Thymus (tissue), 11 donors: Measurements from ENCODE around the gene PHKB. TPM values are rescaled to one million over a fixed set of nuclear protein-coding genes. Genes with fewer than 3 reads are reported as not detected.
A peak's percentile ranks its signal among the peaks of the same experiment; 100 is the strongest.

Experiments used
- DNase-seq, 9 donors: peaks; one replicate each; pipeline ENCODE4 v3.0.0-alpha.2; 2013; ENCODE audit warnings: low spot score in 9 of 9, low read depth in 6 of 9, missing footprints in 1 of 9
- H3K27ac ChIP-seq, 2 donors: one replicate each; pipeline ENCODE4 v1.5.1; 2013; ENCODE audit warnings: control low read depth in 1 of 2, low read depth in 1 of 2, low read length in 1 of 2, mild to moderate bottlenecking in 1 of 2, moderate library complexity in 1 of 2
- H3K27me3 ChIP-seq, 2 donors: one replicate each; pipeline ENCODE4 v1.5.1; 2013; ENCODE audit warnings: low read length in 1 of 2; ENCODE audit not compliant: control insufficient read depth in 2 of 2, insufficient read depth in 1 of 2
- H3K36me3 ChIP-seq, 2 donors: one replicate each; pipeline ENCODE4 v1.5.1; 2013; ENCODE audit warnings: low read length in 1 of 2, mild to moderate bottlenecking in 1 of 2, moderate library complexity in 1 of 2; ENCODE audit not compliant: control insufficient read depth in 2 of 2, insufficient read depth in 2 of 2
- H3K4me1 ChIP-seq, 2 donors: one replicate each; pipeline ENCODE4 v1.5.1; 2013; ENCODE audit warnings: low read length in 2 of 2; ENCODE audit not compliant: control insufficient read depth in 2 of 2, insufficient read depth in 2 of 2
- H3K4me3 ChIP-seq, 2 donors: one replicate each; pipeline ENCODE4 v1.5.1; 2013; ENCODE audit warnings: low read length in 2 of 2, control low read depth in 1 of 2, mild to moderate bottlenecking in 1 of 2
- H3K9me3 ChIP-seq, 2 donors: one replicate each; pipeline ENCODE4 v1.5.1; 2013; ENCODE audit warnings: low read length in 1 of 2, mild to moderate bottlenecking in 1 of 2; ENCODE audit not compliant: control insufficient read depth in 2 of 2, insufficient read depth in 1 of 2
- WGBS: extraction: QIAGEN DNeasy Blood & Tissue Kit; methylation state at CpG from one replicate; pipeline ENCODE4 v1.1.7; 2013; 5-methylcytosine and 5-hydroxymethylcytosine counted together
- polyA plus RNA-seq: library from polyadenylated mRNA; stranded (reverse); fragments of 200-250 nt; gene quantifications from one replicate; pipeline ENCODE4 v1.2.3, GENCODE V29; 2013
- total RNA-seq: library from RNA; stranded (reverse); fragments of 120-200 nt; gene quantifications from one replicate; pipeline ENCODE4 v1.2.4, GENCODE V29; 2013
- donor health status: healthy.

The PHKB gene
- total and polyA plus RNA-seq, 2 donors, result 34.7 to 35.1 TPM

- no peak for DNase-seq
- H3K4me3 ChIP-seq, result no peak overlapping the region
- no peaks in the 10 kb centered on the region for H3K27me3 ChIP-seq
- no peak overlapping the region for H3K27ac ChIP-seq
- 91% methylated on average over 6 of the region's 6 CpGs for WGBS
- peaks cover 2 to 8% of the 10 kb centered on the region in 2 donors for H3K36me3 ChIP-seq
- no peaks in the 10 kb centered on the region for H3K9me3 ChIP-seq
- H3K4me1 ChIP-seq, result no peaks in the 10 kb centered on the region
Observed at GRCh38 chr16:47565454-47565853, 104.3 kb downstream of the PHKB start.

- Histone ChIP-seq H3K27me3 (no peaks in the 10 kb centered on the region), H3K4me1 (no peaks in the 10 kb centered on the region), H3K9me3 (no peaks in the 10 kb centered on the region), H3K36me3 (peaks cover 2 to 8% of the 10 kb centered on the region in 2 donors), H3K4me3 (no peak overlapping the region), H3K27ac (no peak overlapping the region)
- DNase-seq, result no peak
- WGBS, result 98% methylated on average over 2 of the region's 2 CpGs
Observed at GRCh38 chr16:47567321-47567720, 106.2 kb downstream of the PHKB start.

DNA sequence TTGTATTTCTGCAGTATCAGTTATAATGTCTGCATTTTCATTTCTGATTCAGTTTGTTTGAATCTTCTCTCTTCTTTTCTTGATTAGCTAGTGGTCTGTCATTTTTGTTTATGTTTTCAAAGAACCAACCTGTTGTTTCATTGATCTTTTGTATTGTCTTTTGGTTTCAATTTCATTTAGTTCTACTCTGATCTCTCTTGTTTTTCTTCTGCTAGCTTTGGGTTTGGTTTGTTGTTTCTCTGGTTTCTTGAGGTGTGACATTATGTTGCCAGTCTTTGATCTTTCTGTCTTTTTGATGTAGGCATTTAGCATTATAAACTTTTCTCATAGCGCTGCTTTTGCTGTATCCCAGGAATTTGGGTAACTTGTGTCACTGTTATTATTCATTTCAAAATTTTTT lies 107.2 kb downstream of the PHKB start:
- Histone ChIP-seq H3K27me3 (no peaks in the 10 kb centered on the region), H3K9me3 (no peaks in the 10 kb centered on the region), H3K27ac (no peak overlapping the region), H3K36me3 (peaks cover 2 to 8% of the 10 kb centered on the region in 2 donors), H3K4me3 (no peak overlapping the region), H3K4me1 (no peaks in the 10 kb centered on the region)
- 67% methylated on average over 1 of the region's 1 CpG for WGBS
- peak in 6 of 9 donors; percentile 11 to 48 (median 15) for DNase-seq

DNA sequence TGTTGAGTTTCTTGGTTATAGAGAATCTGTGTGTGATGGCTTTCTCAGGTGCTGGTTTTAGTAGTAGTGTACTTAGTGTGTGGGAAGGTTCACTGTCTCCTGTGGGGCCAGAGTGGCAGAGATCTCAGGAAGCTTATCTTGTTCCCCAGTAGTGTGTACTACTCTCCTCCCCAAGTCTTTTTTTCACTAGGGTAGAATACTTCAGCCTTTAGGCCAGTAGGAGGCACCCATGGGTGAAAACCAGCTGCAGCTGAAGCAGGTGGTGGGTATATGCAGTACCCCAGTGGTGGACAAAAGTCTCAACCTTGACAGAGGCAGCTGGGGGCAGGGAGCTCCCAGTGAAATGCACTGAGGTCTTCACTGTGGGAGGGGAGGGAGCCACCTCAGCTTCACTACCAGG lies 109.9 kb downstream of the PHKB start:
- H3K36me3 ChIP-seq, result peaks cover 2 to 4% of the 10 kb centered on the region in 2 donors
- H3K9me3 ChIP-seq, result no peaks in the 10 kb centered on the region
- no peak overlapping the region for H3K4me3 ChIP-seq
- H3K27ac ChIP-seq, result no peak overlapping the region
- no peaks in the 10 kb centered on the region for H3K4me1 ChIP-seq
- H3K27me3 ChIP-seq, result no peaks in the 10 kb centered on the region
- DNase-seq, result no peak

DNA sequence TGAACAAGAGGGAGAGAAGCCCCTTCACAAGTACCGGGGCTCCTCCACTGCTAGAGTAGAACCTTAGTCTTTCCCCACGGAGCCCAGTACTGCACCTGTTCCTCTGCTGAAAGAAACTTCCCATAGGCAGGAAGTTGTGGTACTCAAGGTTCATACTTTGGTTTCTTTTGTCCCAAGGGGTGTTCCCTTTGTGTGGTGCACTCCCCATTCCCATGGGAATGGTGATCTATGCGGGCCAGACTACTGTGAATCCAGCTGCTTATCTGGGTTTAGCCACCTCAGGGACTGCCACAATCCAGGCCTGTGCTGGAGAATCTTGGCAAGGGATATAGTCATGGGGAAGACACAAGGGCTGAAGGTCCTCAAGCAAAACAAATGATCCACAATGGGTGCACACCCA lies 110.6 kb downstream of the PHKB start:
- Histone ChIP-seq H3K36me3 (no peaks in the 10 kb centered on the region), H3K4me3 (no peak overlapping the region), H3K9me3 (no peaks in the 10 kb centered on the region), H3K4me1 (no peaks in the 10 kb centered on the region), H3K27ac (no peak overlapping the region), H3K27me3 (no peaks in the 10 kb centered on the region)
- WGBS, result 76% methylated on average over 3 of the region's 3 CpGs
- no peak for DNase-seq

GRCh38 chr16:47574091-47575054 lies 113.2 kb downstream of the PHKB start:
- no peaks in the 10 kb centered on the region for H3K27me3 ChIP-seq
- H3K4me1 ChIP-seq, result no peaks in the 10 kb centered on the region
- peak in 3 of 9 donors; percentile 10 to 34 (median 21) for DNase-seq
- no peaks in the 10 kb centered on the region for H3K9me3 ChIP-seq
- H3K36me3 ChIP-seq, result no peaks in the 10 kb centered on the region
- WGBS, result 69% methylated on average over 5 of the region's 5 CpGs
- H3K27ac ChIP-seq, result peak overlapping the region in 1 of 2 donors; percentile 52
- no peak overlapping the region for H3K4me3 ChIP-seq

GRCh38 chr16:47577029-47577428 lies 115.9 kb downstream of the PHKB start:
- Histone ChIP-seq H3K4me1 (no peaks in the 10 kb centered on the region), H3K4me3 (no peak overlapping the region), H3K27me3 (no peaks in the 10 kb centered on the region), H3K36me3 (no peaks in the 10 kb centered on the region), H3K9me3 (no peaks in the 10 kb centered on the region), H3K27ac (no peak overlapping the region)
- DNase-seq, result no peak

GRCh38 chr16:47578033-47578432 lies 116.9 kb downstream of the PHKB start:
- WGBS, result 80% methylated on average over 3 of the region's 3 CpGs
- DNase-seq, result no peak

DNA sequence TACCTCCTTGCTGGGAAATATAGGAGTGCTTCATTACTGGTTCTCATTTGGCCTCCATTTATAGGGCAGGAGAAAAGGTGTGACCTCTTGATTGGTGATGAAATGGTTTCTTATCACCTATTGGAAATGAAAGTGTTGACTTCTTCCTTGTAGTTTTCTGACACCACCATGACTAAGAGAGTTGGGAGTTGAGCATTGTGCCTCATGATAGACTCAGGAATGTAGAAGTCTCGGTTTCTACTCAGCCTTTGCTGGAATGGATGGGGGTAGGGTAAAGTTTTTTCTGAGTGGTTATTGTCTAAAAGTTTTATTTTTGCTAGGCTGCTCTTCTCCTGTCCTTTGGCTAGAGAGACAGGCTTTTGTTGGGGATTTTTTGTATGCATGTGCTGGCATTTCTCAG lies 117.4 kb downstream of the PHKB start:
- WGBS, result 98% methylated on average over 1 of the region's 1 CpG
- Histone ChIP-seq H3K36me3 (no peaks in the 10 kb centered on the region), H3K4me1 (no peaks in the 10 kb centered on the region), H3K27me3 (no peaks in the 10 kb centered on the region), H3K4me3 (no peak overlapping the region), H3K9me3 (no peaks in the 10 kb centered on the region), H3K27ac (no peak overlapping the region)
- no peak for DNase-seq

More at GRCh38 chr16:47578033-47578432, 116.9 kb downstream of the PHKB start:
- Histone ChIP-seq H3K9me3 (no peaks in the 10 kb centered on the region), H3K4me3 (no peak overlapping the region), H3K36me3 (no peaks in the 10 kb centered on the region), H3K27ac (no peak overlapping the region), H3K27me3 (no peaks in the 10 kb centered on the region), H3K4me1 (no peaks in the 10 kb centered on the region)
